ENCODE data around the gene GMDS. TPM values are rescaled to one million over a fixed set of nuclear protein-coding genes. Genes with fewer than 3 reads are reported as not detected.

GMDS gene
- total and polyA plus RNA-seq, 9 donors, result 6.6 to 20.6 (median 11.0) TPM

DNA sequence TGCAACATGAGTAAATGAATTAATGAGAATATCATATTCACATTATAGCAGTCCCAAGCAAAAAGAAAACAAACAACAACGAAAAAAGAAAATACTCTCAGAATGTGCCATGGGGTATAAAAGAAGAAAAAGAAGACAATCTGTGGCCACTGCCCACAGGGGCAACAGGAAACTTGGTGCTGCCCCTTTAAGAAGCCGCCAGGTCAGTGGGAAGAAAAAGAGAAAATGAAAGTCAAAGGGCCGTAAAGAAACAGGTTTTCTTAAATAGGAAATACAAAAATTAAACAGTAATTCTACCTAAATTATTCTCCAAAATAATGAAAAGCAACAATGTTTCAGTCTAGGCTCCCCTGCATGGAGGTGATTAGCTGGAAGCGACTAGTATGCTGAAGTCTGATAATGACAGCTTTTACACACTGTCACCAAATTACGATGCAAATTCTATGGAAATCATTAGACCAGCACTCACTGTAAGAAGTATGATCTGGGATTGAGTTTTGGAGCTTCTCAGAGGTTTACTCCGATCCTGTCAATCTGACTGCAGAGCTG, 23.6 kb downstream of the GMDS start:
- Histone ChIP-seq H3K9me3 (no peaks in the 10 kb centered on the region), H3K27ac (no peak overlapping the region), H3K4me3 (peak overlapping the region; percentile 25), H3K27me3 (no peaks in the 10 kb centered on the region), H3K36me3 (no peaks in the 10 kb centered on the region), H3K4me1 (ENCODE audit: insufficient read depth) (peaks cover 5% of the 10 kb centered on the region)
- WGBS, 3 donors, result 15 to 29% (median 18%) methylated on average over 6 of the region's 6 CpGs
- intact Hi-C loops (cut with DNase I), result loop anchor here in 1 of 4 donors (1.0 kb wide), 1 partner anchor 37 kb away; no protein-coding TSS in a partner anchor
- no peak for TF ChIP-seq CTCF (IDR thresholded peaks at IDR 0.05)
- TF ChIP-seq POLR2A (IDR thresholded peaks at IDR 0.05), result no peak
- no peak for TF ChIP-seq EP300 (IDR thresholded peaks at IDR 0.05)
- DNase-seq, result no peak

DNA sequence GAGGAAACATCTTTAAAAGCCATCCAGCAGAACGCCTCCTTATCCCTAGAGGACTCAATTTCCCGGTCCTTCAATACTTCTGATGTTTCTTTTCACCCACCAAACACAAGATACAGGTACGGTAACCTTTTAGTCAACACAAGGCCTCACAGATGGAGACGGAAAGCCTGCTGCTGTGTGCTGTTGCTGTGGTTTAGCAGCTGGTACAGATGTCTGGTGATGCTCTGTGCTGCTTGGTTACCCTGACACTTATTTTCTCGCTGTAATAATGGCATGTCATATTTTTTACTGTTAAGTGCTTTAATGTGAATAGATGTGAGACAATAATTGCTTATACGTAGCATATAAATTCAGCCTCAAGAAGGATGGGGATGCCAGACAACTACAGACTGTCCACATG, 25.3 kb downstream of the GMDS start:
- TF ChIP-seq POLR2A (IDR thresholded peaks at IDR 0.05) (no peak), EP300 (IDR thresholded peaks at IDR 0.05) (no peak), CTCF (IDR thresholded peaks at IDR 0.05) (no peak)
- H3K27ac ChIP-seq, result no peak overlapping the region
- 94 to 98% (median 95%) methylated on average over 6 of the region's 6 CpGs for WGBS, 3 donors
- intact Hi-C loops (cut with DNase I), result no loop called here
- no peaks in the 10 kb centered on the region for H3K9me3 ChIP-seq
- no peaks in the 10 kb centered on the region for H3K36me3 ChIP-seq
- DNase-seq, result no peak
- H3K4me1 ChIP-seq (ENCODE audit: insufficient read depth), result peaks cover 5% of the 10 kb centered on the region
- H3K4me3 ChIP-seq, result no peak overlapping the region
- H3K27me3 ChIP-seq, result no peaks in the 10 kb centered on the region

DNA sequence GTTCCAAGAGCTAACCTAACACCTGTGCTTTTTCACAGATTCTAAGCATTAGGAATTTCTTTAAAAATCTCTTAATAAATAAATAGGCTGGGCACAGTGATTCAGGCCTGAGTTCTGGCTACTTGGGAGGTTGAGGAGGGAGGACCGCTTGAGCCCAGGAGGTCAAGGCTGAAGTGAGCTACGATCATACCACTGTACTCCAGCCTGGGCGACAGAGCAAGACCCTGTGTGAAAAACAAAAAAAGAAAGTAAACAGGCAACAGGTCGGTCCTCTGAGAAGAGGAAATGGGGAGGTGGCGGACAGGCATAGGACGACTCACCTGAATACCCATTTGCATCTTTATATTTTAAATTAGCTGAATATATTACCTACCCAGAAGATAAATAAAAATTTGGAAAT, 26.5 kb downstream of the GMDS start:
- Histone ChIP-seq H3K27ac (no peak overlapping the region), H3K4me3 (no peak overlapping the region), H3K4me1 (ENCODE audit: insufficient read depth) (peaks cover 5% of the 10 kb centered on the region), H3K36me3 (no peaks in the 10 kb centered on the region), H3K27me3 (no peaks in the 10 kb centered on the region), H3K9me3 (no peaks in the 10 kb centered on the region)
- TF ChIP-seq CTCF (IDR thresholded peaks at IDR 0.05), result no peak
- TF ChIP-seq EP300 (IDR thresholded peaks at IDR 0.05), result no peak
- TF ChIP-seq POLR2A (IDR thresholded peaks at IDR 0.05), result no peak
- intact Hi-C loops (cut with DNase I), result no loop called here
- DNase-seq, result no peak
- 77 to 89% (median 87%) methylated on average over 6 of the region's 6 CpGs for WGBS, 3 donors

GRCh38 chr6:2216794-2217383, 28.5 kb downstream of the GMDS start:
- intact Hi-C loops (cut with DNase I), result no loop called here
- TF ChIP-seq POLR2A (IDR thresholded peaks at IDR 0.05), result no peak
- TF ChIP-seq CTCF (IDR thresholded peaks at IDR 0.05), result no peak
- TF ChIP-seq EP300 (IDR thresholded peaks at IDR 0.05), result no peak
- Histone ChIP-seq H3K36me3 (no peaks in the 10 kb centered on the region), H3K4me1 (ENCODE audit: insufficient read depth) (no peaks in the 10 kb centered on the region), H3K4me3 (no peak overlapping the region), H3K9me3 (no peaks in the 10 kb centered on the region), H3K27ac (no peak overlapping the region), H3K27me3 (no peaks in the 10 kb centered on the region)
- DNase-seq, result no peak
- WGBS, 3 donors, result 89 to 91% (median 90%) methylated on average over 13 of the region's 13 CpGs

All from ovary (tissue), 9 donors.